Stimulated activated CD8-positive, alpha-beta memory T cell treated with anti-CD3 and anti-CD28 coated beads, Interleukin-7, amount 100 ng/mL, for 1 hour (primary cell): Measurements from ENCODE around the gene TLE1.
"Not testable (repeated sequence)": the region's sequence is repeated elsewhere in the genome, so short reads cannot be mapped to it uniquely, and the experiment has no call there.

ENCODE experiments used
- DNase-seq, 2 donors: peaks; one replicate each; pipeline ENCODE4 v3.0.0-alpha.2; 2020; ENCODE audit warnings: low read depth in 2 of 2

Gene TLE1

GRCh38 chr9:81601639-81602623 lies 87.4 kb downstream of the TLE1 start:
- DNase-seq = no peak

- no peak for DNase-seq
Observed at GRCh38 chr9:81600631-81601030, 88.7 kb downstream of the TLE1 start.

DNA sequence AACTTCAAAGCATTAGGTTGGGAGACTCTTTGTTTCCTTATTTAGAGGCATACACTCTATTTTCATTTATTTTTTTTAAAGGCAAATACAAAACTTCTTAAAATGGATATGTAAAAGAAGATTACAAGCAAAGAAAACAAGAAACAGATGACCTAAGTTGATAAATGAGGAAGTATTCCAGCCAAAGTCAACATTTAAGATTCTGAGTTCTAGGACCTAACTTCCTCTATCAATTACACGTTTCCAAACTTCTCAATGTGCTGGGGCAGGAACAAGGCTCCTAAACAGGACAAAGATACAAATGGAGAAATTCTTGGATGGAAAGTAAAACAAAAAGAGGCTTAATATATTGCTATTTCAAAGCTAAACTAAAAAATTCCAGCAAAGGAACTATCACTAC lies 89.5 kb downstream of the TLE1 start:
- DNase-seq = no peak

DNA sequence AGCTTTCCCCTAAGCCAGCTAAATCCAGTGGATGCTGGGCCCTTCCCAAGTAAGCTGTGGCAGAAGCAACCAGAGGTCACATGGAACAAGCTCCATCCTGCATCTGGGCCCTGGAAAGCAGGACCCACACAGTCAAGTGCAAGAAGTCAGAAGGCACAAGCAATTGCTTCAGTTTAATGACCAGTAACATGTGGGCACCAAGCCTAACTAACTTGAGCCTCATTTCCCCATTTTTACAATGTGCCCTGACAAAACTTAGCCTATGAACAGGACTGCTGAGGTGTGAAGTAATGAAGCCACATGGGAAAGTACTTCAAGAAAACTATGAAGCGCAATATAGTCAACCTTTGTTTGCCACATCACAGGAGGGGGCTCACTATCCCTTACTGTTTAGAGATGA lies 90.5 kb downstream of the TLE1 start:
- DNase-seq = no peak

- no peak for DNase-seq
Observed at GRCh38 chr9:81598123-81598497, 91.2 kb downstream of the TLE1 start.

DNA sequence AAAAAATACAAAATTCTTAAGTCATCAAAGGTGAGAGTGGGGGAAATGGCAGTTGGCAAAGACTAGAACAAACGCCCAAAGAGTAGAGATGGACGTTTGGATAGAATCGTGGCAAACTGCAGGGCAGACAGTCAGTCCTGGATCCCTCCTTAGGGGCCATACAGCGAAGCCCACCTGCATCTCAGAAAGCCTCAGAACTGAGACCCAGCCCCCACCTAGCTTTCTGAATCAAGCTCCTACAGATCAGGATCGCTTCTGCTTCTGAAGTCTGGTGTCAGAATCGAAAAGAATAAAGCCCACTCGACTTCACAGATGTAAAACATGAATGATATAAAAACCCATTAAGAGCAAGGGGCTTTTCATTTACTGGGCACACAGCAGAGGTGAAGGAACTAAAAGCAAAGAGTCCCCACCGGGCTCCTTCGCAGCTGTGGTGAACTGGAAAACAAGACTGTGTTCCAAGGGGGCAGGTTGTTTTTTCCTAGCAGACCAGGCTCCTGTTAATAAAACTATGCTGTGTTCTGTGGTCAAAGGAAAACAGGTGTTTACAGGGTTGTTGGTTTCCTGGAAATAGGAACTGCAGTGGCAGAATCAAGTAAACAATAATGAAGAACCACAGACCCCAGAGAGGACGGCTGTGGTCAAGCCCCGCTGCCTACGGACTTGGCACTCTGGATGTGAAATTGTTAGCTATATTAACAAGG lies 91.8 kb downstream of the TLE1 start:
- DNase-seq = no peak

DNA sequence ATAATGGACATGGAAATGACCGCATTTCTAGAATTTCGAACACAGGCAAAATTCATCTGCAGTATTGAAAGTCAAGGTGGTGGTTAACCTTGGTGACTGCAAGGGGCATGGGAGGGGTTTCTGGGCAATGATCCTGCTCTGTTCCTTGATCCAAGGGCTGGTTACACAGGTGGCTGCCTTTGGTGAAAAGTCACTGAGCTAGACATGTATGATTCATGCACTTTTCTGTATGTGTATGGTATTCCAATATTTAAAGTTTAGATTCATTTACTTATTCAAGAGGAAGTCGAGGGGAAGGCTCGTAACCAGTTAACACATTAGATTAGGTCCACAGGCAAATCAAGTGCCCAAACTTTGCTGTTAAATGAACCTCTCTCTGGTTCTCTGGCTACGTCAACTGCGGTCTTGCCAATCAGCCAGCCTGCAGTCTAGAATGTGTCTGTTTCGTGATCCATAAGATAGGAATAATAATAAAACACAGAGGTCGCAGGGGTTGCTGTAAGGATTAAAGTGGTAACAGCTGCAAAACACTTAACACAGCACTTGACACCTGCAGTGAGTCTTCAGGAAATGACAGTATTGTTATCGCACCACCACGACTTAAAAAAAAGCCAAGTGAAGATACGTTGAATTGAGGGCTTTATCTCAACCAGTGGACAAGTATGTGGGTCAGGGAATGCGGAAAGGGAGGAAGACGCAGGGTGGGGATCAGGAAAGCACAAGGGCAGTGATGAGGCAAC lies 92.5 kb downstream of the TLE1 start:
- DNase-seq = peak in 1 of 2 donors; percentile 20

DNA sequence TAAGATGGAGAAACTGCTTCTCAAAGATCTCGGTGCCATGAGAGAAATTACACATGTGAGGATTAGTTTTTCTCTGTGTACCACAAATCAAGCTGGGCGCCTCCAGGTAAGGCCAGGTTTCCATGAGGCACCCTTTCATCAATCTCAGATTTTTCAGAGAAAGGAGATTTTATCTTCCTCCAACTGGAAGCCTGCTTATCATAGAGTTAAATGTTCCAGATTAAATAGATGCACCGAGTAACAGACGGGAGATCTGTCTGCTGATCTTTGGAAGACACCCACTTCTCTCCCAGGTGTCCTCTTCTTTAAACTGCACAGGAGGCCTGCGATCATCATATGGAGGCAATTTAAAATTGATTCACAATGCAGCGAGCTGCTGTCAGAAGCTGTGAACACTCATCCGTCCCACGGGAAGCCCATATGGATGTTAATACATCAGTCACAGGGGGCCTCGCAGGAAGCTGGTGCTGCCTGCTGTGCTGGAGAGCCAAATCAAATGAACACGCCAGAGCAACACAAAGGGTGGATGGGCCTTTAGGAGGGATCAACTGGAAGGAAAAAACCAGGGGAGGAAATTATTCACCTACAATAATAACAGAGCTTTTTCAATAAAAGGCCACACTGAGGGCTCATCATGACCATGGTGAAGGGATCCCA lies 93.3 kb downstream of the TLE1 start:
- no peak for DNase-seq

- DNase-seq = not testable (repeated sequence)
Observed at GRCh38 chr9:81595293-81595692, 94.1 kb downstream of the TLE1 start.

- no peak for DNase-seq
Observed at GRCh38 chr9:81594415-81594814, 94.9 kb downstream of the TLE1 start.

GRCh38 chr9:81592887-81593266 lies 96.5 kb downstream of the TLE1 start:
- no peak for DNase-seq

DNA sequence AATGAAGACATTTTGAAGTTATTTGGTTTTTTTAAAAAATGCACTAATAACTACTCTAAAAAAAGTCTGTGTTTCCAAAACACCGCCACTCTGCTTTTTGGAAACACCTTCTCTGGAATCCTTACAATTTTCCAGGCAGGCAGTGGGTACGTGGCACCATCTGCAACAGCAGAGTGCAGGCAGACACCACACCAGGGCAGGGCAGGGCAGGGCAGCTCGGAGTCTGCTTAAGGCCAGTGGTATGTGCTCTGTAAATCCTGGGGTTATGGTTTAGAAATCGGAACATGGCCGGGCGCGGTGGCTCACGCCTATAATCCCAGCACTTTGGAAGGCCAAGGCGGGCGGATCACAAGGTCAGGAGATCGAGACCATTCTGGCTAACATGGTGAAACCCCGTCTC lies 97.6 kb downstream of the TLE1 start:
- DNase-seq = no peak

DNA sequence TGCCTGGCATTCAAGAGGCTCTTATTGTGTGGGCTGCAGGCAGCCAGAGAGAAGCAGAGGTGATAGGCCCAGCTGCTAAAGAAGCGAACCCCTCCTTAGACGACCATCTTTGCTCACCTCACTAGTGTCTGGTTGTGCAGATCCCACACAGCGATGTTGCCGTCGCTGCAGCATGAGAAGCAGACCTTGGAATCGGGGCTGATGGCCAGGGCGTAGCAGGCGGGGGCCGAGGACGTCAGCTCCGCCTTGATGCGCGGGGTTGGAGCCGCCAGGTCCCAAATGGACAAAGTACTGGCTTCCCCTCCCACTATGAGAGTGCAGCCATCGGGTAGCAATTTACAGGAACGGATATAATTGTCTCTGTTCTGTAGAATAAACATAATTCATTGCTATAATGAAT lies 98.7 kb downstream of the TLE1 start:
- DNase-seq = no peak

- DNase-seq = no peak
Observed at GRCh38 chr9:81589819-81590218, 99.5 kb downstream of the TLE1 start.

DNA sequence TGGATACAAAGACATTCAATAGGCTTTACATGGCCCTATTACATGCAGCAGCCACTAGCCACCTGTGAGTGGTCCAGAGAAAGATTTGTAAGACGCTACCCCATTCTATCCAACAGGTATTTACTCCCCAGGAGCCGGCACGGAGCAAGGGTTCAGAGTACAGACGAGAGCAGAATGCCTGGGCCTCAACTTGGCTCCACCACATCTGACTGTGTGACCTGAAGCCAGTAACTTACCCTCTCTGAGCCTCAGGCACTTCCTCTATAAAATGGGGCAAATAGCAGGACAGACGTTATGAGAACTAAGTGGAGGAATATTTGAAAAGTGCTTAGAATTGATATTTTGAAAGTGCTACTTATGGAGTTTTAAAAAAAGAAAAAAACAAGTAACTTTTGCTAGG lies 100.0 kb downstream of the TLE1 start:
- no peak for DNase-seq

- DNase-seq = no peak
Observed at GRCh38 chr9:81588148-81588871, 101.0 kb downstream of the TLE1 start.

GRCh38 chr9:81586786-81587185 lies 102.6 kb downstream of the TLE1 start:
- no peak for DNase-seq

- no peak for DNase-seq
Observed at GRCh38 chr9:81585191-81585763, 104.1 kb downstream of the TLE1 start.

- DNase-seq = no peak
Observed at GRCh38 chr9:81584099-81584498, 105.2 kb downstream of the TLE1 start.

- no peak for DNase-seq
Observed at GRCh38 chr9:81581986-81582385, 107.4 kb downstream of the TLE1 start.

DNA sequence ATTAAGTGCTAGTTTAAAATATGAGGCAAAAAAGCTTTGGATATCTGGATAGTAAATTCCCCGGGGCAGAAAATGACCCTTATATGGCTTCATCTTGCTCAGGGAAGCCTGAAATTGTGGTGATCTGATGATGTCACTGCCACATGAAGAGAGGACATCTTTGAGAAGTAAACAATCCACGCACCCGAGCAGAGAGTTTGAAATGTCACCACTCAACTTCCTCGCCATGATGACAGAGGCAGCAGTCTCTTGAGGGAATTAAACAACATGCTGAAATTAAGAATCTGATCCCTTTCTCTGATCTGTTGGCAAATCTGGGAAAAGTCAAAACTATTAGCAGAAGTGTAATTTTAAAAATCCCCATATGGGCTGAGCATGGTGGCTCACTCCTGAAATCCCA lies 110.0 kb downstream of the TLE1 start:
- no peak for DNase-seq
